Panc1 (cell line): ENCODE data around the gene SPATA22. TPM values are rescaled to one million over a fixed set of nuclear protein-coding genes. Genes with fewer than 3 reads are reported as not detected.
"Not testable (repeated sequence)": the region's sequence is repeated elsewhere in the genome, so short reads cannot be mapped to it uniquely, and the experiment has no call there.

Experiments
- ATAC-seq: fragments of 200-7000 bp; cut with Tn5 transposase; 2 replicates; pipeline ENCODE4 v1.9.1; 2020; ENCODE audit warnings: mild to moderate bottlenecking, moderate library complexity
- BruUV-seq: library from RNA; stranded (reverse); fragments of 400-500 nt; replicated peaks from 2 replicates; lab custom pipeline; 2021; lab: Mats Ljungman, UMichigan
- CTCF ChIA-PET: fragments of 300-600 bp; sonication (Branson Sonifier 250); formaldehyde crosslinking; loops from one replicate; lab custom pipeline; 2022; ENCODE audit warnings: antibody characterized with exemption; lab: Charles Lee
- POLR2A ChIA-PET: fragments of 300-600 bp; sonication (Branson Sonifier 250); formaldehyde crosslinking; loops from one replicate; lab custom pipeline; 2022; ENCODE audit warnings: antibody characterized with exemption; lab: Charles Lee
- DNase-seq: peaks from one replicate; pipeline ENCODE4 v3.0.0-alpha.2; 2010; ENCODE audit warnings: low read depth, low spot score
- H3K27ac ChIP-seq: 2 replicates; pipeline ENCODE4 v1.5.1; 2011; ENCODE audit warnings: mild to moderate bottlenecking, low read length, inconsistent platforms
- H3K27me3 ChIP-seq: fragments of 200-500 bp; sonication (Bioruptor generic); 2 replicates; pipeline ENCODE4 v1.6.0; 2014; ENCODE audit warnings: low read length, inconsistent platforms; ENCODE audit not compliant: control insufficient read depth, insufficient read depth
- H3K36me3 ChIP-seq: fragments of 200-500 bp; sonication (Bioruptor generic); 2 replicates; pipeline ENCODE4 v1.5.1; 2014; ENCODE audit warnings: inconsistent platforms, mild to moderate bottlenecking, low read length, moderate library complexity; ENCODE audit not compliant: control insufficient read depth, insufficient read depth
- H3K4me1 ChIP-seq: 2 replicates; pipeline ENCODE4 v1.5.1; 2011; ENCODE audit warnings: inconsistent platforms, mild to moderate bottlenecking, low read length, moderate library complexity; ENCODE audit not compliant: control insufficient read depth, insufficient read depth
- H3K4me3 ChIP-seq, 2 experiments: 2 replicates each; pipeline ENCODE4 v1.5.1; 2011 to 2012; ENCODE audit warnings: low read depth in 2 of 2, low read length in 2 of 2, mild to moderate bottlenecking in 2 of 2, inconsistent platforms in 1 of 2, moderate library complexity in 1 of 2
- H3K9me3 ChIP-seq: fragments of 200-500 bp; sonication (Bioruptor generic); 2 replicates; pipeline ENCODE4 v1.5.1; 2014; ENCODE audit warnings: low read depth, mild to moderate bottlenecking, inconsistent platforms, low read length, moderate library complexity; ENCODE audit not compliant: control insufficient read depth, insufficient read depth
- CTCF ChIP-seq: fragments of 450-650 bp; IDR thresholded peaks from 2 replicates; pipeline ENCODE4 v1.5.1; 2017; ENCODE audit warnings: mild to moderate bottlenecking
- POLR2AphosphoS5 ChIP-seq: IDR thresholded peaks from 2 replicates; pipeline ENCODE4 v1.6.1; 2012; ENCODE audit warnings: mild to moderate bottlenecking, low read depth, low read length, moderate library complexity
- REST ChIP-seq, 2 experiments: IDR thresholded peaks; 2 replicates each; pipeline ENCODE4 v1.6.1; 2011 to 2012; ENCODE audit warnings: low read depth in 2 of 2, control low read depth in 1 of 2, low read length in 1 of 2, mild to moderate bottlenecking in 1 of 2, moderate library complexity in 1 of 2; ENCODE audit not compliant: insufficient read depth in 1 of 2
- SIN3A ChIP-seq: IDR thresholded peaks from 2 replicates; pipeline ENCODE4 v1.6.1; 2012; ENCODE audit warnings: low read depth, mild to moderate bottlenecking, low read length, moderate library complexity, borderline replicate concordance; ENCODE audit not compliant: insufficient read depth
- TCF7L2 ChIP-seq: IDR thresholded peaks from 2 replicates; pipeline ENCODE4 v1.6.1; 2011; ENCODE audit warnings: mild to moderate bottlenecking, low read depth, low read length, inconsistent platforms
- in situ Hi-C: cut with HindIII; loops from 2 replicates; pipeline ENCODE4 v1.10.0; 2016; ENCODE audit warnings: low sequenced_read_pairs, low pct_unique_long_range_greater_than_20kb
- intact Hi-C: fragments of 100-400 bp; cut with micrococcal nuclease; formaldehyde crosslinking; loops from one replicate; pipeline ENCODE4 v1.10.0; 2022; ENCODE audit not compliant: unreplicated experiment
- total RNA-seq: library from RNA; stranded (reverse); gene quantifications from one replicate; pipeline ENCODE4 v1.2.1, GENCODE V29; 2021; ENCODE audit not compliant: unreplicated experiment

The SPATA22 gene
- total RNA-seq, 1 experiment from 2014 or later: not detected

GRCh38 chr17:3469529-3469928 lies 2.1 kb downstream of the SPATA22 start:
- TF ChIP-seq POLR2AphosphoS5: no peak
- no peak for TF ChIP-seq SIN3A
- no peak for TF ChIP-seq TCF7L2
- no peak for TF ChIP-seq REST (IDR thresholded peaks at IDR 0.05; ENCODE audit: insufficient read depth in 1 of 2, low read depth in 2 of 2, low read length in 1 of 2)
- Histone ChIP-seq H3K36me3 (no peaks in the 10 kb centered on the region), H3K4me1 (no peaks in the 10 kb centered on the region), H3K4me3 (no peak overlapping the region), H3K27ac (no peak overlapping the region), H3K9me3 (no peaks in the 10 kb centered on the region), H3K27me3 (no peaks in the 10 kb centered on the region)
- CTCF ChIA-PET: no interaction called here
- ATAC-seq (no peak), DNase-seq (no peak)
- intact Hi-C loops: no loop called here
- POLR2A ChIA-PET: no interaction called here
- BruUV-seq: no TSS peak
- in situ Hi-C loops: no loop called here

GRCh38 chr17:3466355-3466754 lies 5.3 kb downstream of the SPATA22 start:
- ATAC-seq, BruUV-seq, CTCF ChIA-PET, H3K4me1 ChIP-seq, H3K36me3 ChIP-seq, intact Hi-C loops, POLR2A ChIA-PET, in situ Hi-C loops, H3K27ac ChIP-seq, H3K27me3 ChIP-seq, H3K9me3 ChIP-seq, H3K4me3 ChIP-seq, DNase-seq: not testable (repeated sequence)

- TF ChIP-seq CTCF (0 out of 2 replicates have a peak, but pooled peaks have one; percentile 17), TCF7L2 (no peak), REST (IDR thresholded peaks at IDR 0.05; ENCODE audit: insufficient read depth in 1 of 2, low read depth in 2 of 2, low read length in 1 of 2) (no peak)
- H3K27me3 ChIP-seq: peaks cover 2% of the 10 kb centered on the region; the same call in 1 of the 2 replicates
- in situ Hi-C loops: no loop called here
- intact Hi-C loops: no loop called here
- DNase-seq: no peak
- H3K36me3 ChIP-seq: no peaks in the 10 kb centered on the region
- no peaks in the 10 kb centered on the region for H3K4me1 ChIP-seq
- H3K9me3 ChIP-seq: no peaks in the 10 kb centered on the region
- no peak for ATAC-seq
- no peak overlapping the region for H3K27ac ChIP-seq
- ChIA-PET CTCF (no interaction called here), POLR2A (no interaction called here)
- BruUV-seq: no TSS peak
- no peak overlapping the region for H3K4me3 ChIP-seq
Observed at GRCh38 chr17:3448059-3448665, 23.5 kb downstream of the SPATA22 start.
